Fibroblast of skin of right quadriceps (primary cell): Measurements from ENCODE around the gene GPD2.
"Not testable (repeated sequence)": the region's sequence is repeated elsewhere in the genome, so short reads cannot be mapped to it uniquely, and the experiment has no call there.

Source experiments
- DNase-seq: peaks from one replicate; pipeline ENCODE4 v3.0.0-alpha.2; 2013

The GPD2 gene

GRCh38 chr2:156476850-156477206, 40.6 kb downstream of the GPD2 start:
- peak; percentile 84 for DNase-seq

DNA sequence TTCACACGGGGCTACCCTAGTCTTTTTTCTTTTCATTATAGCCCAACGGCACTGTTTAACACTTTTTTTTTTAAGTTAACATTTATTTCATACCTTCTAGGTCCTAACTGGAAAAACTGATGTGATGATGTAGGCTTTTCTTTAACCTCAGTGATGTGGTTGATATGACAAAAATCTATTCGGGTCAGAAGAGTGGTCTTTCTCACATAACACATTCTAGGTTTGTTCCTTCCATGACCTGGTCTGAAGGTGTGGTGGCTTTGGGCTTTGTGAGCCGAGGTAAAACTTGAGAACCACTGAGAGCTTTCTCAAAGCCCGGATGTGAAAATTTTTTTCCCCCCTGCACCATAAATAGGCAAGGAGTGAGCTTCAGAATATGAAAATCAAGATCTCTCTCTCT, 44.2 kb downstream of the GPD2 start:
- no peak for DNase-seq

DNA sequence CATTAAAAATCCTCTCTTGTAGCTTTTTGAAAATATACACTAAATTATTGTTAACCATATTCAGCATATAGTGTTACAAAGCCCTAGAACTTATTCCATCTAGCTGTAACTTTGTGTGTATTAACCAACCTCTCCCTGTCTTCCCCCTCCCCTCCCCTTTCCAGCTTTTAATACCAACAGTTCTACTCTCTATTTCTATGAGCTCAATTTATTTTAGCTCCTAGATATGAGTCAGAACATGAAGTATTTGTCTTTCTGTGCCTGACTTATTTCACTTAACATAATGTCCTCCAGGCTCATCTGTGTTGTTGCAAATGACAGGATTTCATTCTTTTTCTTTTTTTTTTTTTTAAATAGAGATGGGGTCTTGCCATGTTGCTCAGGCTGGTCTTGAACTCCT, 45.1 kb downstream of the GPD2 start:
- peak; percentile 32 for DNase-seq

DNA sequence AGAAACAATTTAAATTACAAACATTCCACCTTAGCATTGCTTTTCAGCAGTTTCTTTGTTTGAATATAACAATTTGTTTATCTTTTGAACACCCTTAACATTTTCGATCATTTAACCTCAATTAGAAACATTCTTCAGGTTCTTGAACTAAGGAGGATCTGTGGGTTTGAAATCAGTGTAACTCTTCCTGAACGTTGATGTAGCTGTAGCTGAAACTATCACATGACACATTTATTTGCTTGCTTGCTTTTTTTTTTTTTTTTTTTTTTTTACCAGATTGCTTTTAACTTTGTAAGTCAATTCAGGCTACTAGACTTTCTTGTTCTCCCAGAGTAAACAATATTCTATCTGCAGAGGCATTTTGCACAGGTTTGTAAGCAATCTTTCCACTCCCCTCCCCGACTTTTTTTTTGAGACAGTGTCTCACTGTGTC, 47.6 kb downstream of the GPD2 start:
- no peak for DNase-seq

GRCh38 chr2:156486147-156486546, 50.0 kb downstream of the GPD2 start:
- DNase-seq: peak; percentile 34

DNA sequence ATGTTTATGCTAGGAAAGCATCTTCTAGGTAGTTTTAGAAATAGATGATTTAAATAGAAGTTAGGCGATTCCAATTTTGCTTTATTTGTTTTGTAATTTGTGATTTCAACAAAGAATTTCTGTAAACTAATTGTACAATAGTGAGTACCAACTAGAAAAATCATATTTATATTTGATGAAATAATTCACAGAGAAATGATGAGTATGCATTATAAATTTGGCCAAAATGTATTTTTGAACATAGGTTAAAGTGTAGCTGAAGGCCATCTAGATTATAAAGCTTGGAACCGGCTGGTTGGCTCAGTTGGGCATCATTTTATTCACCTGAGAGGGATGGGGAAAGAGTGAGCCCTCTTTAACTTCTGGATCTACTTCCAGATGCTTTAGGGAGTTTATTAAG, 50.4 kb downstream of the GPD2 start:
- no peak for DNase-seq

GRCh38 chr2:156489195-156489594, 53.0 kb downstream of the GPD2 start:
- no peak for DNase-seq

DNA sequence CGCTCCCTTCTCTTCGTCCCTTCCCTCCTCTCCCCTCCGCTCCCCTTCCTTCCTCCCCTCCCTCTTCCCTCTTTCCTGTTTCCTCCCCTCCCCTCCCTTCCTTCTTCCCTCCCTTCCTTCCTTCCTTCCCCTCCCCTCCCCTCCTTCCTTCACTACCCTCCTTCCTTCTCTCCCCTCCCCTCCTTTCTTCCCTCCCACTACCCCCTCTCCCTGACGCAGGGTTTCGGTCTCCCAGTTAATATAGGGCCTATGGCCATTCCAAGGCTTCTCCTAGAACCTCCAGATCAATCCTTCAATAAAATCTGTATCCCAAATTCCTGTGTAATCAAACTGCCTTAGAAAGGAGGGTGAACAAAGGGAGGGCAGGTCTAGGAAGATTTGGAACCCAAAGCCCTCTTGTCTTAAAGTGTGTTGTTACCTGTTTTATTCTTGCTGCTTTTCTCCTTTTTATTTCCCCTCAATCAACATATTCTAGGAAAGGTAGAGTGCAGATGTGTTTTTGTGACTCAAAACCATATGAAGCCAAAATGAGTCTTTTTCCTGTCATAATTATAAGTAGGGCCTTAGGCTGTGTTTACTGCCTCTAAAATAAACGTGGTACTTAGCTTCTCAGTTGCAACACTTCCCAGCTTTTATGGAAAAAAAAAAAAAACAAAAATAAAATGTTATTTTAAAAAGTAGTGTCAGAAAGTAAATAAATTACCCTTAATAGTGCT, 53.7 kb downstream of the GPD2 start:
- no peak for DNase-seq

DNA sequence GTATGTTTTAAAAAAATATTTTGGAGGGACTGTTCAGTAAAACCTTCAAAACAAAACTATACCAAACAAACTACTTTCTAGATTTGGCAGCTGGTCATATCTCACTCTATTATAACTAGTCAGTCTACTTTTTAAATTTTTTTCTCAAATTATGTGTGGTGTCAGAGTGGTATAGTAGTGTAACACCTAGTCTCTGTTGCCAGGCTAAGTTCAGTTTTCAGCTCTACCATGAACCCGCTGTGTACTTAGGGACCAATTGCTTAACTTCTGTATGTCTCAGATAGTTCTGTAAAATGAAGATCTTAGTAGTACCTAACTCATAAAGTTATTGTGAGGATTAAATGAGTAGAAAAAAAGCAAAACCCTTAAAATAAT, 54.3 kb downstream of the GPD2 start:
- DNase-seq: no peak

DNA sequence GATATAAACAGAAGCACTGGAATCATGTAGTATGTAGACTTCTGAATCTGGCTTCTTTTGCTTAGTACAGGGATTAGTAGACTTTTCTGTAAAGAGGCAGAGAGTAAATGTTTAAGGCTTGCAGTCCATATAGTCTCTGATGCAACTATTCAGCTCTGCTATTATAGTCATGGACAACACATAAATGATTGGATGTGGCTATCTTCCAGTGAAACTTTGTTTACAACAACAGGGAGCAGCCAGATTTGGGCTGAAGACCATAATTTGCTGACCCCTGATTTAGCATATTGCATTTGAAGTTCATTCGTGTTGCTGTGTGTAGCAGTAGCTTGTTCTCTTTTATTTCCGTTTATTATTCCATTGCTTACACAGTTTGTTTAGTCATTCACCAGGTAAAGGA, 55.0 kb downstream of the GPD2 start:
- DNase-seq: no peak

- DNase-seq: no peak
Observed at GRCh38 chr2:156492979-156493378, 56.8 kb downstream of the GPD2 start.

- DNase-seq: peak; percentile 13
Observed at GRCh38 chr2:156495998-156496397, 59.8 kb downstream of the GPD2 start.

GRCh38 chr2:156505696-156506095, 69.5 kb downstream of the GPD2 start:
- no peak for DNase-seq

GRCh38 chr2:156511122-156511521, 74.9 kb downstream of the GPD2 start:
- DNase-seq: no peak

DNA sequence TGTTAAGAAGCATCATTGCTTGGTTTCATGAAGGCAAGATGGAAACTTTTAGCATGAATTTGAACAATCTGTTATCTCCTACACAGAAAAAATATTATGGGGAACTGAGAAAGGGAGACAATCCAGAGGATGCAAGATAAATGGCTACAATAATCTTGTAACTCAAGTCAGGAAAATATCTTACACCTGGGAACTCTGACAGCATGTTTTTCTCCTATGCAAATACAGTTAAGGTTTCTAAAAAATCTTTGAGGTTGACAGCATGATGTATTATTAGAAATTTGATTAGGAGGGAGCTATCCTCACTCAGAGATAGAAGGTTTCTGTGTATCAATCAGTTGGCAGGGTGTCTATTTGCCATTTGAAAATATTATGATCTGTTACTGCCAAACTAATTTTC, 75.6 kb downstream of the GPD2 start:
- no peak for DNase-seq

- peak; percentile 49 for DNase-seq
Observed at GRCh38 chr2:156512451-156512850, 76.3 kb downstream of the GPD2 start.

GRCh38 chr2:156513219-156513618, 77.0 kb downstream of the GPD2 start:
- no peak for DNase-seq

- no peak for DNase-seq
Observed at GRCh38 chr2:156517419-156517818, 81.2 kb downstream of the GPD2 start.

DNA sequence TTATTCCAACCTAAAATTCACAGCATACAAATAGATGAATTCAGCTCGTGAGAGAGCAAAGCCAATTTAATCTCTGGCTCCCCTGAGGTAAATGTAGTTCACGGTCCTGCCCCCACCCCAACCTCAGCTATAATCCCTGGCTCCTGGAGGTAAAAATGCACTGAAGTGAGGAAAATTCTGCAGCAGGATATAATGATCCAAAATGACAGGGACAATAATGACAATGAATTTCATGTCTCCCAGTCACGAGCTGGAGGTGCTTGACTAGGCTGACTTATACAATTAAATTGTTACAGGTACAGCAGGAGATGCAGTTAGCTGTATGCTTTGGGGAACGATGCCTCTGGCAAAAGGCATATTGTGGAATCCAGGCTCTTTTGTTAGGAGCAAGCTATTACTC, 82.0 kb downstream of the GPD2 start:
- no peak for DNase-seq

GRCh38 chr2:156522864-156523440, 86.8 kb downstream of the GPD2 start:
- DNase-seq: no peak

DNA sequence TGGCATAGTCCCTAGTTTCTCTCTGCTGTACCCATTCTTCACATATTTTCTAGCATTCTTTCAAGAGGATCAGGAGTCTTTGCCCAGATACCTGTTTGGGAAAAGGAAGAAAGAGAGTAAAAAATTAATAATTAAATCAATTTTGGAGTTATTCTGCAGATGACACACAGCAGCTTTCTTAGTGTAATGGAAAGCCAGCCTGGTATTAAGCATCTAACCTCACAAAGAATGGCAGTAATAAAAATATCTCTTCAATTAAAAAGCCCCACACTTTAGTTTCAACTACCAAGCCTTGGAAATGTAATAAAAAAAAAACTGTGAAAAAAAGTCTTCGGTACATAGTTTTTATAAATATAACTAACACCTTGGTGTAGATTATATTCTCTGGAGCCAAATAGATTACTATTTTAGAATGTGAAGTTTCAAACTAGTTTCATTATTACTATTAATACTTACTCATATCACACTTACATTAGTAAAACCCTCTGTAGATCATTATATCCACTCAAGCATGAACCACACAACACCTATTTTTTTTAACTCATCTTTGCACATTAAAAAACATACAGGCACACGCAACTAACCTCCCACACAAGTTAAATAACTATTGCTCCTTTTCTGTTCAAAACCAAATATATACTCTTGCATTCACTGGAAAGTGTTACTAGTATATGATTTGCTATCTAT, 90.9 kb downstream of the GPD2 start:
- DNase-seq: no peak

- DNase-seq: not testable (repeated sequence)
Observed at GRCh38 chr2:156528583-156528982, 92.4 kb downstream of the GPD2 start.

DNA sequence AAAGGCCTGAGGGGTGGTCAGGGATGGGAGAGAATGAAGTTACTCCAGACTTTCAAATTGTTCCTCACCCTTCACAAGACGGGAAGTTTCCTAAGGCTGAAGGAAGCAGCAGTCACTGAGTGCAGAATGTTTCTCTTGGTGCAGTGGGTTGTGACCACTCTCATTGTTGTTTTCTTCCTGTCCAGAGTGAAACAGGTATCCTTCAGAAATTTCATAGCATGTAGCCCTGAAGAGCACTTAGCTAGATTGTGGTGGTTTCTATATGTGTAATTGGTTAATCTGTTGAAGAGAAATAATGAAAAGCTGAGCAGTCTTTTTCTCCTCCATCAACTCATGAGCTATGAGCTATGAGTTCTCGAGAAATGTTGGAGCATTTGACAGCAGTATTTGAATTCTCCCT, 96.8 kb downstream of the GPD2 start:
- no peak for DNase-seq

GRCh38 chr2:156536534-156536933, 100.4 kb downstream of the GPD2 start:
- no peak for DNase-seq

- DNase-seq: peak; percentile 72
Observed at GRCh38 chr2:156537141-156537540, 101.0 kb downstream of the GPD2 start.
